ENCODE measurements around the gene TBKBP1.
A peak's percentile ranks its signal among the peaks of the same experiment; 100 is the strongest.

The TBKBP1 gene

DNA sequence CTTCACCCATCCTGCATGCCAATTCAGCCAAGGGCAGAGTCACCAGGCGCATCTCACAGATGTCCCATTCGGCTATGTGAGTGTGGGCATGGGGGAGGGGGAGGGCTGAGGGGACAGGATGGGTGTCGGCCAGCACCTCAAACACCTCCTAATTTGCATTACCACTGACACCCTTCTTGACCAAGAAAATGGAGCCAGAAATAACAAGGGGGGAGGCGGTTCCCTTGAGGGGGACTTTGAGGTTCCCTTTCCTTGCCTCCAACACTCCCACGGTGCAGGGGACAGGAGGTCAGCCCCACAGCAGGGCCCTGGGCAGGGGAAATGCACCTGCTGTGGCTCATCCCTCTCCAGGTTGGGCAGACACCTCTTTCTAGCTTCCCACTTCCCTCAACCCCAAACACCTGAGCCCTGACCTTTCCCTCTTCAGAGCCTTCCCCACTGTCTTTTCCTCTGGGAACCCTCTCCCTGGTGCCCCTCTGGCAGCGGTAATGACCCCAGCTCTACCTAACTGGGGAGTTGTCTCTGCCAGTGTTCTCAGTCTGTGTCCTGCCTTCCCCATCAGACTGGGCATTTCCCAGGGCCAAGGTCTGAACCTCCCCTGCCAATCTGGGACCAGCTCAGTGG is 20.9 kb downstream of the TBKBP1 start:
- no peak for DNase-seq

DNA sequence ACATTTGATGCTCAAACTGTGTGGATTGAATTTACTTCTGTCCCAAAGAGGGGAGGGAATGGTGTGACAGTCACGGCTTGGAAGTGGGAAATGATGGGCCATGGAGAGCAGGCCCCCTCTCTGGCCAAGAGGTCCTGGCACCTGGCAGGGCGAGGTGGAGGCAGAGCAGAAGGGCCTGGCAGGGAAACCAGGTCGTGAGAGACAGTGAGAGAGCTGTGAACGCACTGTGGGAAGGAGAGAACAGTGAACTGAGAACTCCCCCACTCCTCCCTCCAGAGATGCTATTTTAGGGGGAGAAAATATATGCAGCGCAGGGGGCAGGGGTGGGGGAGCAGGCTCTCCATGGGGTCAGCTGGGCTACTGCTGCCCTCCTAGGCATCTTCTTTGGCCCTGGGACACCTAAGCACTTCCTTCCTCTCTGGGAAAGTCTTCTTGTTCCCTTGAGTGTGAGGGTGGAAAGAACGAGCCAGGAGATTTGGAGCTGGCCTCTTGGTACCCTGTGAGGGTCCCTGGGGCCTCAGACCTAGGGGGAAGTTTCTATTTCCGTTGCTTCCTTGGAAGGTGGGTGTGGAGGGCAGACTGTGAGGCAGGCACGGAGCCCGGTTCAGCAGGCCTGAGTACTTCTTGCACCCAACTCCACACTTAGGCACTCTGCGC is 21.8 kb downstream of the TBKBP1 start:
- no peak for DNase-seq

DNA sequence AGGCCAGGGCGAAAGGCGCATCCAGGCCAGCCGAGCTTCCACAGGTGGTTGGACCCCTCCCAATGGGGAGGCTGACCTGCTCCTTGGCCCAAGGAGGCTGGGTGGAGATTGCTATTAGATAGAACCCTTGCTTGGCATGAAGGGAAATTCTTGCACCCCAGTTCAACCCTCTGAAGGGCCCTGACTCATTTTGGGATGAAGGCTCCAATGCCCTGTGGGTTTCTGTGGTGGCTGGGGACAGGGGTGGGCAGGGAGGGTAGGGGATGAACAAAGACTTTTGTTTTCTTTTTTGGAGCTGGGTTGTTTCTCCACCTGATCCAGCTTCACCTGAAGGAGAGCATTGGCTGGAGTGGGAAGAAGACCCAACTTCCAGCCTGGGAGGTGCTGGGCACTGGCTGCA is 22.4 kb downstream of the TBKBP1 start:
- no peak for DNase-seq

DNA sequence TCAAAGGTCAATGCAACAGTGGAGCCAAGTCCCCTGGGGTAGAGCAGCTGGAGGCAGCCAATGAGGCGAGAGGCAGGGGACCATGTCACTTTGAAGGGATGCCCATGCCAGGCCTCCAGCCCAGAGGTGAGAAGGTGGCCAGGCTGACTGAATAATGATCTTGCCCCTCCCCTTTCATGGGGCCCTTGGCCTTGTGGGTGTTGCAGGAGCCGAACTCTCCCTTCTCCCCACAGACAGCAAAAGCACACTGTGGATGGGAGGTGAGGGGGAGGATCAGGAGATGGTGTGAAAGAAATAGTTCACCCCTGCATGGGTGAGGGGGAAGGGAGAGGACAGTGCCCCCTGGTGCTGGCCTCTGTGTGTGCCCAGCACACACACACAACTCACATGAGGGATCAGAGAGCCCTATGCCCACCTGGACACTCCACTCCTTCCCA is 23.3 kb downstream of the TBKBP1 start:
- no peak for DNase-seq

DNA sequence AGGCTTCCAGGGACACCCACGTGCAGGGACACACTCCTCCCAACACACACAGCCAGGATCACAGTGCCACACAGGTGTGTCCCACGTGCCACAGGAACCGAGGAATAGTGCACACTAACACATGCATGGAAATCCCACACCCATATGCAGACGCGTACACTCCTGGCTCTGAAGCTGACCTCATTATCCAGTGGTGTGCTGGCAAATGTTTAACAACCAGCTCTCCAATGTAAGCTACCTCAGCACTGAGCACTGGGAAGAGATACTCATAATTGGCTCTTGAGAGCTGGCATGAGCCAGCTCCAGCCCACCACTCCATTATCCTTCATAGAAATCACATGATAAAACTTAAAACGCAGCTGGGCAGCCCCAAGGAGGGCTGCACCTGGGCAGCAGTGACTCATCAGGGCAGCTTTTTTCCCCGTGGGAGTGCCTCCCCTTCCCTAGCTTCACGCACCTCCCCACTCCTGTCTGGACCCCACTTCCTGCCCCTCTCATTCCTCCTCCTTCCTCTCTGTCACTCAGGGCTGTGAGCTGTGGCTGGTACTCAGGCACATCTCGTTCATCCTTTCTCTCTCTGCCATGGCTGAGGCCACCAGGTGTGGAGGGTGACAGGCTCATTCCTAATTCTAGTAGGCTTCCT is 24.1 kb downstream of the TBKBP1 start:
- DNase-seq: no peak

DNA sequence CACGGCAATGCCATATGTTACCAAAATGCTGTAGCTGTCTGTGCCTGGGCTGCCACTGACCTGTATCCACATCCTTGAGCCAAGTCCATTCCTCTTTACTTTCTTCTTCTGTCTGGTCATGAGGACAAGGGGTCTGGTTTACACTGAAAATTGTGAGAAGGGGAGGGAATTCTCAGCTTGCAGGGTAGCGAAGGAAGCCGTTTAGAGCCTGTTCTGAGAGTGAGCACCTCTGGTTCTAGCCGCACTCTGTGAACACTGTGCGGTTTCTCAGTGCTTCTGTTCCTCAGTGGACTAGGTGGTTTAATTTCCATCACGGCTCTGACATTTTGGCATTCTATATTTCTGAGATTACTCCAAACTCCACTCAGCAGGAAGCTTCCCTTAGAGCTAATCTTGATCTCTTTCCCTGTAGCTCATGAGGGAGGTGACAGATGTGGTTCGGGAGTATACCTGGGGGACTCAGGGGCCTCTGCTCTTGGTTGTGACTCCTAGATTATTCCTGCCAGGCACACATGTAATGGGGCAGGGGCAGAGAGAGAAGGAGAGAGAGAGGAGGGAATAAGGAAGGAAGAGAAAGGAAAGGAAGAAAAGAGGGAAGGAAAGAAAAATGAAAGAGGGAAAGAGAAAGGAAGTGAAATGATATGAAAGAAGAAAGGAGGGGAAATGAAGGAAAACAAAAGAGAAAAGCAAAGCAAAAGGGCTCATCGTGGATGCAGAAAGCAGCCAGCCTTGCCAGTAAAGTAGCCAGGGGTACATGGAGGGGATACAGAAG is 24.9 kb downstream of the TBKBP1 start:
- no peak for DNase-seq

DNA sequence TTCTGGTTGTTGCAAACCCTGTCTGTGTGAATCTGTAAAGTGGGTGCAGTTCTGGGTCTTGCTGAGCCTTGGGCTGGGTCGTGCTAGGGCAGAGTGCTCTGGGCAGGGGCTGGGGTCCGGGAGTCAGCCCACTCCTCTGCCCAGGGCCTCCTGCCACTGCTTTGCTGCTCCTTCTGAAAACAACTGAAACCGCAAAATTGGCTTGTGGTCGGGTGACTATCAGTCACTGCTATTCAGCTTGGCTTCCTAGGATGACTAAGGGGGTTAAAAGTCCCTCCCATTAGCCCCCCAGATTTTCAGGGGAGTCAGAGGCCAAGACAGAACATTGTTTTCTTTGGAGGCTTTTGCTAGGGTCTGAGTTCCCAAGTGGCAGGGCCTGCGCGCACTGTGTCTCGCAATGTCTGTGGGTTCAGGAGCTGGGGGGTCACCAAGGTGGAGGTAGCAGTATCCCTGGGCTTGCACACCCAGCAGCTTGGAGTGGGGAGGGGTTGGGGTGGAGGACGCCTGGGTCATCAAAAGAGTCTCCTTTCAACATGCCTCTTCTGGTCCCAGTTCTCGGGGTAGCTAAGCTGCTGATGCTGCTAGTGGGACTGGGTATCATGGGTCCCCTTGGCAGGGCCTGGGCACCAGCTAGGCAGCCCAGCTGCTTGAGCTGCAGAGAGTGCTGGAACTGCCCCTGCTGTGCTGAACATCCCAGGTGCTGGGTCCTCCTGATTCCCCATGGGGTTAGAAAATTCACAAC is 25.6 kb downstream of the TBKBP1 start:
- peak; percentile 79 for DNase-seq

DNA sequence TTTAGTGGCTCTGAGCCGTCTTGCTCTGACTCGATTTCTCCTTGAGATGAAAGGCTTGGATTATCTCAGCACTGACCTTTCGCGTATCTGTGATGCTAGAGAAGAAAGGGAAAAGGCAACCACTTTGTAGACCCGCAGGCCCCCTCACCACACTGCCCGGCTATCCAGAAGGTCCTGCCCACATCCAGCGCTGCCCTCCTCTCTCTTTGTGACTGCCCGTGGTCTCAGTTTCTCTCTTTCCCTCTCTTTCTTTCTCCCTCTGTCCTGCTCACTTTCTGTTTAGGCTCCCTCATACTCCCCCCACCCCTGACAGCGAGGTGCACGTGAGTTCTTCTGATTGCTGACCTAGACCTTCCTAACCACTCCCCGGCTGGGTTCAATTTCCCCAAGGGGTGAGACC is 26.2 kb downstream of the TBKBP1 start:
- no peak for DNase-seq

DNA sequence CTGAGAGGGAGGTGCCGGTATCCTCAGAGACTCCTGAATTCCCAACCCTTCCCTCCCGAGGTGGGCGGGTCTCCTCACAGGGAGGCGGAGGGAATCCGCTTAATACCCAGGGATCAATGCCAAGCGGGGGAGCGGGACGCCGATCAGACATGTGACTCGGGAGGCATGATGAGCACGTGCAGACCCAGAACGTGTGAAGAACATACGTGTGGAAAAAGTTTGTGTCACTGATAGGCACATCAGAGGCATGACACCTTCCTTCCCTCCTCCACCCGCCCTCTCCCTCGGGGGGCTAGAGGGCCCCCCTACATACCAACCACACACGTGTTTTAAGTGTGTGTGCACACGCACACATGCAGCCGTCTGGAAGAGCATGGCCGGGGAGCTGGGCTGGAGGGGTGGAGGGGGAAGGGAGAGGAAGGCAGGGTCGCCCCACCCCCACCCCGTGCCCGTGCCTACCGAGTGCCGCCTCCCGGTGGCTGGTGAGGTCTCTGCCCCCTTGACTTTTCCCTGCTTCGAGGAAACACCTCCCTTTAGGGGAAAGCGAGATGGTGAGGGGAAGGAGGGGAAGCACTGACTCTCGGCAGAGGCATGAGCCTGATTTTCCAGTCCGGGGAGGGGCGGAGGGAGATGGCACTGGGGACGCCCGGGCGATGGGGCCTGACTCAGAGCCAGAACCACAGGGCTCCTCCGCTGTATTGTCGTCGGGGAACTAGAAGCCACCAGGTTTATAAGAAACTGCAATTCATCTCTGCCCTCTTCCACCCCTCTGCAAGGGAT is 27.0 kb downstream of the TBKBP1 start:
- no peak for DNase-seq

DNA sequence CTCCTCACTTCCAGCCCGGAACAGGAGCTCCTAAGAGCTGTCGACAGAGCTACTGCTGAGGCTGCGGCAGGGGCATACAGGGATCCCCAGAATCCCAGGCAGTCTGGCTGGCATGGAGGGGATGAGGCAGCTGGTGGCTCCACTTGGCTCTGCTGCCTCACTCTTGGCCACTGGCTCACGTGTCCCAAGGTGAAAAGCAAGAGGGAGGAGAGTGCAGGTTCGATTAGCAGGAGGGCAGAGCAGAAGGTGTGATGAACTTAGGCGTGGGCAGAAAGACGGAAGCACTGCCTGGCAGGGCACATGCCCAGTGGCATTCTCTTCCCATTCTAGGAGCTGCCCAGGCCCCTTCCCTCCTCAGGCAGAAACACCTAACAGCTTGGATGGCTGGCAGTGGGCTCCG is 27.8 kb downstream of the TBKBP1 start:
- DNase-seq: no peak

DNA sequence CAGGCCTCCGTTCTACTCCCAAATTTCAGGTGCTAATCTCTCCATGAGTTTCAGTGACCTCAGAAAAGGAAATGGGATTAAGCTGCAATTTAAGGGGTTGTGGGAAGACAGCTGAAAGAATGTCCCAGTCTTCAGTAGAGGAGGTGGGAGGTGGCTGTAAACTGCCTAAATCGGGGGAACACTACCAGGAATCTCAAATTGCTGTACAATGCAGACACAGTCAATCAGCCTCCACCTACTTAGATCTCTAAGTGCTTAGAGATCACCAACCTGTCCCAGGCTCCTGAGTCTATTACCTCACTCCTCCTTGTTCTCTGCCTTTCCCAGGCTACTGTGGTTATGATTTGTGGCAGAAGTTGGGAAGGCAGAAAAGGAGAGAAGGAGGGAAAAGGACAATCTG is 30.7 kb downstream of the TBKBP1 start:
- DNase-seq: no peak

DNA sequence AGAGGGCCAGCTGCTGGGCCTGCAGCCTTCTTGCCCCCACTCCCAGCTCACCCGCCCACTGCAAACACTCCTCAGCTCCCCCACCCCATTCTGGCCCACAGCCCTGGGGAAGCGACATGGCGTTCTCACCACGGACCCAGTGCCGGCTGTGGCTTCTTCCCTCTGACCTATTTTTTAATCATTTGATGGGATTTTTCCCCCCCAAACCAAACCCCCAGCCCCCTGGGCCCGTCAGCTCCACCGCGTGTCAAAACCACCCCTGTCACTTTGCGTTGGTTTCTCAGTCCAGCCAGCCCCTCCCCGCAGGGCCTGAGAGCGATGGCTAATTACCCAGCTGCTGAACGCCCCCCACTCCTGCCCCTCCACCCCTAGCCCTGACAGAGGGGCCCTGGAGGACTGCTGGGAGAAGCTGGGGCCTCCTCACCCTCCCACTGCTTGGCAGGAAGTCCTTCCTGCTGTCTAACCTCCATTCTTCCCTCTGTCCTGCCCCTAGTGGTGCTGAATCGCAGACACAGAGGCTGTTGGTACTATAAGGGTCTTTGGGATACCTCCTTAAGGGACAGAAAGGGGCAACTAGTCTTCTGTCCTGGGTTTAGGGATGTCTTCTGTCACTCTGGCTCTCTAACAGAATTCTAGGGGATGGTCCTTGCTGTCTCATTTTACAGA is 31.6 kb downstream of the TBKBP1 start:
- DNase-seq: no peak

DNA sequence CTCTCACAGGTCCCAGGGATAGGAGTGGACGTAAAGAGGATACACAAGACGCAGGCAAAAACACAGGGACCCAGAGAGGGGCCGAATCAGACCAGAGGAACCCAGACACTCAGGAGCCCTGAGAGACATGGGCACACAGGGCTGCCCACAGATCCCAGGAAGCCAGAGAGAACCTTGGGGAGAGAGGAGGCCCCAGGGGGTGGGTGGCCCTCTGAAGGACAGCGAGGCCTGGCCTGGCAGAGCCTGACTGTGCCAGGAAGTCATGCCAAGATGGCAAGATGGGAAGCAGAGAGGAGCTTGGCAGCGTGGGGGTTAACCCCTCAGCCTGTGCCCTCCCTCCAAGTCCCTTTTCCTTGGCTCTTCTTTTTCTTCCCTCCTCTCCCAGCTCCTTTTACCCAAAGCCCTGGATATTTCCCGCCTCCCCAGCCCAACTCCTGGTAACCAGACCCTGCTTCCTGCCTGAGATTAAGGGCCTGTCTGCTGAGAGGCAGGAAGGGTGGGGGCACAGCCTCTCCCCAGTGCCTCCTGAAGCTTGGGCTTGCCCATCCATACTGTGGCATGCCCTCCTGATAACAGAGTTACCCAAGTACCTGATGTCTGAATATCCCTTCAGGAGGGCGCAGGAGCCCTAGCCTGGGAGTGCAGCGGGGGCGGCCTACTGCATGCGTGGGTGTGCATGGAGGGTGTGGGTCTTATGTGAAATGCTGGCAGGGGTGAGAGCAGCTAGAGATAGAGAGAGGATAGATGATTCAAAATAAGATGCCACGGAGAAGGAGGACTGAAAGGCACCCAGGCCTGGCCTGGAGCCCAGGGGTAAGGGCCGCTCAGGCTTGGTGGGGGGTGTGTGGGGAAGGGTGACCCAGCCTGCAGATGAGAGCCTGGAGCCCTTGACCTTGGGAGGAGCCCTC is 33.1 kb downstream of the TBKBP1 start:
- no peak for DNase-seq

DNA sequence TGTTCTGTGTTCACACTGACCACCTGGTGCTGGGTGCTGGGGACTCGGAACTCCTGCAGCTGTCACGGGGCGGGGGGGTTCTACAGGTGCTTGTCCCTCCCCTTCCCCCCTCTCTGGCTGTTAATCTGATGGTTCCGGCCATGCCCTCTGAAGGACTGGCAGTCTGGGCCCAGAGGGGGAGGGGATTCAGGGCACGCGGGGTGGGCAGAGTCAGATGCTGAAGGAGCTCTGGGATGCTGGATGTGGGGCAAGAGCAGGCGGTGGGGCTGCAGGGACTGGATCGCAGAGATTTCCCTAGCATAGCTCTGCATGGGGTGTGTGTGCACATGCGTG is 33.7 kb downstream of the TBKBP1 start:
- no peak for DNase-seq

DNA sequence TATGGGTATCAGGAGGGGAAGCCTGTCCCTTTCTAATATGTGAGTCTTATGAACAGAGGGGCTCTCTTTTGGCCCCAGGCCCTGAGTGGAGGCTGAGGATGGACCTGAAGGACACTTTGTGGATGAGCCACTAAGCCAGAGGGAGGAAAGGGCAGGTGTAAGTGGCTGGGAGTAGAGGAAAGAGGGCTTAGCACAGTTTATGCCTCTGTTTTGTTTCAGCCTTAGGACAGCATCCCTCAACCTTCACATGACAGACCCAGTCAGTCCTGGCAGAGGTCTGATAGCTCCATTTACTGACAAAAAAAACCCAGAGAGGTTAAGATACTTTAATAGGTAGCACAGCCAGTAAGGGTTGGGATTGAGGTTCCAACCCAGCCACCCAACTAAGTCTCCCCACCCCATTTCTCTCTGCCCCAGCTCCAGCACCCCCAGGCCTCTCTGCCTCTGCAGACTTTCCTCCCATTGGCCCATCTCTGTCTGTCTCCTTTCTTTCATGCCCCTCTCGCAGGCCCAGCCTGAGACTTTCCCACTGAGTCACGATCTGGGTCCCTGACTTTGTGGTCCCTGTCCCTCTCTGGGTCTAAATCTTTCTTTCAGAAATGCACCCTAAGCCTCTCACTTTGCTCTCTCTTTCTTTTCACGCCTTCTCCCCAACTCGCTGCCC is 34.4 kb downstream of the TBKBP1 start:
- DNase-seq: no peak

DNA sequence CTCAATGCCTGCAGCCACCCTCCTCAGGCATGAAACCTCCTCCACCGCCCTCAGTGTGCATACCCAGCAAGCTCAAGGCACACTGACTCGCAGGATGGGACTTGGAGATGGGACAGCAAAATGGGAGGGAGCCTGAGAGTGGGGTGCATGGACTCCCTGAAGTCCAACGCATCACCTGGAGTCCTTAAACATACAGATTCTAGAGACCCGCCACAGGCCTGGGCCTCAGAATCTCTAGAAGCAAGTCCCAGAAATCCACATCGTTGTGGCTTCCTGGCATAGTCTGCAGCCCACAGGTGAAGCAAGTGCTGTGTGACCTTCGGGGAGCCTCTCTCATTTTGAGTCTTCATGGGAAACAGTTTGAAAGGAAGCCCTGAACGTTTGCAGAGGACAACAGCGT is 35.5 kb downstream of the TBKBP1 start:
- DNase-seq: no peak

DNA sequence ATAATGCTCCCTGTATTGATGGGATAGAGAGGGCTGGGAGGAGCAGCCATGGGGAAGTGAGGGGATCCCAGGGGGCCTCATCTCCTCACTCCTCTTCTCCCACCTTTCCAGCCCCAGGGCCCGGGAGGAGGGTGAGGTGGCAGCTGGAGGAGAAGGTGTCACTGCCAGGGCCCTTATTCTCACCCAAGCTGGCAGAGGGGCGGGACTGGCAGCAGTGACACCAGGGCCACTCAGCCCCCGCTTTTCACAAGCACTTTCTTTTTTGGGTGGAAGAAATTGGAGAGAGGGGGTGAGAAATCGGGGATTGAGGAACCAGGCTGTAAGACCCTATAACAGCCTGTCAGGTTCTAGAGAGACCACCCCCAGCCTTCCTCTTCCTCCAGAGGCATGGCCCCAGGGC is 36.7 kb downstream of the TBKBP1 start:
- no peak for DNase-seq

DNA sequence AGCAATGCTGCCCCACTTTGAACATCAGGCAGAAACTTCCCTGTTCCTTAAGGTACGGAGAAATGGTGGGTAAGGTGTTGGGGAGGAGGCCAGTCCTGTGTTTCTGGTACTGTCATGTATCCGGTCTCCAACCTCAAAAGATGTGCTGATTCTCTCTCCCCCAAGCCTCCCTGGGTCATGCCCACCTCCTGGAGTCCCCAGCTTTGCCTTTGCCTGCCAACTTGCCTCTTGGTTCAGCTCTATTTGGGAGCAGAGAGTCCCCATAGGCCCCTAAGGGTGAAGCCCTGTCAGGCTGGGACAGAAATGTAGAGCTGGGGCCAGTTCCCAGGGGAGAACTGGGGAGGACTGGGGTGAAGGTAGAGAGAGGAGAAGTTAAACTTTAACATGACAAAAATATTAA is 37.4 kb downstream of the TBKBP1 start:
- no peak for DNase-seq

DNA sequence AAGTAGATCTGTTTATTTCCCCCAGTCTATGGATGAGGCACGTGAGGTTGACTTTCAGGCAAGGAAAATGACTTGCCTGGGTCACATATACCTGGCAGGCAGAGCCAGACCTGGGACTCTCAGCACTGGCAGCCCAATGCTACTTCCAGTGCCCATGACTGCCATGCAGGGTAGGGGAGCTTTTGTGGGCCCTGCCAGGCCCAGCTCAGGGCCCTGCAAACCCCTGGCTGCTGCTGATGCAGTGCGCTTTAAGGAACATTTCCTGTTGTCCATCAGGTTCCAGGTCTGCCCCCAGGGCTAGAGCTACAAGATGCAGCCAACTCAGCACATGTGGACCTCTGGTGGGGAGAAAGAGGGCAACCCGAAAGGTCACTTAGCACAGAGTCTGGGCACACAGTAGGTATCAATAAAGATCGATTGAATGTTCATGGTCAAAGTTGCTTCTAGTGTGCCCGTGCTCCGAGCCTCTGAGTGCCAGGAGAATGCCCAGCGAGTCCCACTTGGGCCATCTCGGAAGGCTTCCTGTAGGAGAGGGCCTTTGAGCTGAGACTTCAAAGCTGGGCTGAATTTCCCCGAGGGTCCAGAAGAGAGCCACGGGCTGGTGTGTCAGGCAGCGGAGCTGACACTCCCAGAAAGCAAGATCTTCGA is 38.6 kb downstream of the TBKBP1 start:
- no peak for DNase-seq

Measured in HCEC 1CT (cell line).